KG1 (cell line): ENCODE measurements around the gene SRD5A3.

Experiments
- DNase-seq: peaks from one replicate; lab custom pipeline; 2025; lab: John Stamatoyannopoulos, UW

SRD5A3 gene

GRCh38 chr4:55376698-55377097 lies 30.7 kb downstream of the SRD5A3 start:
- DNase-seq = no peak

- no peak for DNase-seq
These were observed 32.8 kb downstream of the SRD5A3 start for GRCh38 chr4:55378617-55379467.

- DNase-seq = no peak
These were observed 34.5 kb downstream of the SRD5A3 start for GRCh38 chr4:55380576-55380975.

GRCh38 chr4:55381502-55381901 lies 35.5 kb downstream of the SRD5A3 start:
- DNase-seq = no peak

GRCh38 chr4:55382488-55383003 lies 36.5 kb downstream of the SRD5A3 start:
- DNase-seq = no peak

- no peak for DNase-seq
These were observed 39.2 kb downstream of the SRD5A3 start for GRCh38 chr4:55385201-55385649.

GRCh38 chr4:55386073-55386472 lies 40.0 kb downstream of the SRD5A3 start:
- no peak for DNase-seq

GRCh38 chr4:55386840-55387239 lies 40.8 kb downstream of the SRD5A3 start:
- no peak for DNase-seq

GRCh38 chr4:55393461-55394320 lies 47.6 kb downstream of the SRD5A3 start:
- no peak for DNase-seq

- DNase-seq = no peak
These were observed 49.1 kb downstream of the SRD5A3 start for GRCh38 chr4:55395218-55395528.

- DNase-seq = peak; percentile 93
These were observed 49.7 kb downstream of the SRD5A3 start, which contains the start of gene TMEM165 for GRCh38 chr4:55395529-55396307. Gene TMEM165 (plus strand): TSS chr4:55395957. CDS start chr4:55396190, 233 bp downstream.

GRCh38 chr4:55396308-55397125 lies 50.5 kb downstream of the SRD5A3 start:
- no peak for DNase-seq

GRCh38 chr4:55397126-55397436 lies 51.0 kb downstream of the SRD5A3 start:
- no peak for DNase-seq

- DNase-seq = no peak
These were observed 51.7 kb downstream of the SRD5A3 start for GRCh38 chr4:55397520-55398321.

- DNase-seq = no peak
These were observed 52.4 kb downstream of the SRD5A3 start for GRCh38 chr4:55398461-55398860.

GRCh38 chr4:55398966-55399365 lies 52.9 kb downstream of the SRD5A3 start:
- no peak for DNase-seq

GRCh38 chr4:55399581-55399980 lies 53.5 kb downstream of the SRD5A3 start:
- no peak for DNase-seq

- no peak for DNase-seq
These were observed 59.0 kb downstream of the SRD5A3 start for GRCh38 chr4:55405073-55405472.

- no peak for DNase-seq
These were observed 60.5 kb downstream of the SRD5A3 start for GRCh38 chr4:55406545-55406944.

GRCh38 chr4:55407119-55407518 lies 61.1 kb downstream of the SRD5A3 start:
- no peak for DNase-seq
